ENCODE results near the gene CHD9. TPM values are rescaled to one million over a fixed set of nuclear protein-coding genes. Genes with fewer than 3 reads are reported as not detected.
"Not testable (repeated sequence)": the region's sequence is repeated elsewhere in the genome, so short reads cannot be mapped to it uniquely, and the experiment has no call there.

Gene CHD9
- total RNA-seq, 1 experiment from 2014 or later: 35.5 TPM

DNA sequence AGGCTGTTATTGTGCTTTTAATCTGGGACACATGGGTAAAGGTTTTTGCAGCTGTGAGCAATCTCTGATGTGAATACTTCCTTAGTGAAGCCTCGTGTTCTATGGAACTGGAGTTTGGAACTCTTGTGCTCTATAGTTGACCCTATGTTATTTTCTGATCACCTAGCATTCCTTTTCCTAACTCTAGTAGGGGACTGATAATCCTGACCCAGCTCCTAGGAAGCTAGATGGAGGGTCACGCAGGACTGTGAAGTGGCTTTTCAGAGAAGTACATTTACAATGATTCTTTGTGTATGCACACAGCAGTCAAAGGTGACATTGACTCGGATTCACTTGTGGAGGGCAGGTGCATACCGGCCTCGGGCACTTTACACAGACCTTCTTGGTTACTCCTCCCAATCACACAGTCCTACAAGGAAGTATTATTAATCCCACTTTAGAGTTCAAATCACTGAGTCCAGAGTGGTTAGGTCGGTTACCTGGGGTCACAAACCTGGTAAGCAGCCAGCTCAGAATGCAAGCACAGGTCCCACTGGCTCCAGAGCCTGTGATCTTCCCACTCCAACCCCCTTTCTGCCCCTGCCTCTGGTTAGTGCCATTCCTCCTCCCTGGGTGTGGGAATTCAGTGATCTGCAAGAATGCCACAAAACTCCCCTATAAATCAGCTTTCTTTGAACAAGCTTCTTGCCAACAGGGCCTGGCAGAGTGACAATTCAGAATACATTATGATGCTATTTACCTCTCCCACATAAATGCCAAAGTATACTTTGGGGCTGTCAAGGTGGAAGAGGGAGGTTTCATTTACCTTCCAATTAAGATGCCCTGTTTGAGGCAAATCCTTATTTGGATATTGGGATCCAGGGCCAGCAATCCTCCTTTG lies 9.2 kb upstream of the CHD9 start:
- DNase-seq (ENCODE audit: low spot score): no peak

DNA sequence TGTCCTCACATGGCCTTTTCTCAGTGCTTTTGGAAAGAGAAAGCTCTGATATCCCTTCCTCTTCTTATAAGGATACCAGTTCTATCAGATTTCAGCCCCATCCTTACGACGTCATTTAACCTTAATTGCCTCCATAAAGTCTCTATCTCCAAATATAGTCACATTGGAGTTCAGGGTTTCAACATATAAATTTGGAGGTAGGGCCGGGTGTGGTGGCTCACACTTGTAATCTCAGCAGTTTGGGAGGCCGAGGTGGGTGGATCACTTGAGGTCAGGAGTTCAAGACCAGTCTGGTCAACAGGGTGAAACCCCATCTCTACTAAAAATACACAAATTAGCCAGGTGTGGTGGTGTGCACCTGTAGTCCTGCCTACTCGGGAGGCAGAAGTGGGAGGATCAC lies 7.3 kb upstream of the CHD9 start:
- DNase-seq (ENCODE audit: low spot score): not testable (repeated sequence)

DNA sequence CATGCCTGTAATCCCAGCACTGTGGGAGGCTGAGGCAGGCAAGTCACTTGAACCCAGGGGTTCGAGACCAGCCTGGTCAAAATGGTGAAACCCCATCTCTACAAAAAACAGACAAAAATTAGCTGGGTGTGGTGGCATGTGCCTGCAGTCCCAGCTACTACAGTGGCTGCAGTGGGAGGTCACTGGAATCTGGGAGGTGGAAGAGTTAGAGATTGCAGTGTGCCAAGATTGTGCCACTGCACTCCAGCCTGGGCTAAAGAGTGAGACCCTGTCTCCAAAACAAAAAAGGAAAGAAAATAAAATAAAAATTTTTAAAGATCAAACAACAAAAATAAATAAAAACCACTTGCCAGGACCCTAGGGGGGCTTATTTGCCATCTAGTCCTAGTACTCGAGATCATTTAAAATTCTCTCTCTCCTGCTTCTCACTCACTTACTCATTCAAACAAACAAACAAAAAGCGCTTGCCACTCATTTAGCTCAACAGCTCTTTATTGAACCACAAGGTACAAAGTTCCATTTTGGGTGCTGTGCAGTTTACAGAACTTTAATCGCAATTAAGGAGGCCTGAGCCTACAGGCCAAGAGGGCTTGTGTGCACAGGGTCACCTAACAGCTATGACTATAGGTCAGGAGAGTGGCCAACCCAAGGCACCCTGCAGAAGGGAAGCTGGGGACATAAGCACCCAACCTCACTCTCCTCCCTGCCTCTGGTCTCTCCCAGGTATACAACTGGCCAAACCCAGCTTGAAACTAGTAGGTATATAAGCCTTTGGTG lies 6.5 kb upstream of the CHD9 start:
- DNase-seq (ENCODE audit: low spot score): no peak

DNA sequence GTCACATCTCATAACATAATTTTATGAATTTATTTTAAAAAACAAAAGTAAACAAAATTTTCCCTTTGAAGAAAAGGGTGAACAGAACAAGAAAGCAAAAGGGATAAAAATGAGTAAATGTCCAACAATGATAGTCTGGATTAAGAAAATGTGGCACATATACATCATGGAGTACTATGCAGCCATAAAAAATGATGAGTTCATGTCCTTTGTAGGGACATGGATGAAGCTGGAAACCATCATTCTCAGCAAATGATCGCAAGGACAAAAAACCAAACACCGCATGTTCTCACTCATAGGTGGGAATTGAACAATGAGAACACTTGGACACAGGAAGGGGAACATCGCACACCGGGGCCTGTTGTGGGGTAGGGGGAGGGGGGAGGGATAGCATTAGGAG lies 3.5 kb upstream of the CHD9 start:
- DNase-seq (ENCODE audit: low spot score): not testable (repeated sequence)

DNA sequence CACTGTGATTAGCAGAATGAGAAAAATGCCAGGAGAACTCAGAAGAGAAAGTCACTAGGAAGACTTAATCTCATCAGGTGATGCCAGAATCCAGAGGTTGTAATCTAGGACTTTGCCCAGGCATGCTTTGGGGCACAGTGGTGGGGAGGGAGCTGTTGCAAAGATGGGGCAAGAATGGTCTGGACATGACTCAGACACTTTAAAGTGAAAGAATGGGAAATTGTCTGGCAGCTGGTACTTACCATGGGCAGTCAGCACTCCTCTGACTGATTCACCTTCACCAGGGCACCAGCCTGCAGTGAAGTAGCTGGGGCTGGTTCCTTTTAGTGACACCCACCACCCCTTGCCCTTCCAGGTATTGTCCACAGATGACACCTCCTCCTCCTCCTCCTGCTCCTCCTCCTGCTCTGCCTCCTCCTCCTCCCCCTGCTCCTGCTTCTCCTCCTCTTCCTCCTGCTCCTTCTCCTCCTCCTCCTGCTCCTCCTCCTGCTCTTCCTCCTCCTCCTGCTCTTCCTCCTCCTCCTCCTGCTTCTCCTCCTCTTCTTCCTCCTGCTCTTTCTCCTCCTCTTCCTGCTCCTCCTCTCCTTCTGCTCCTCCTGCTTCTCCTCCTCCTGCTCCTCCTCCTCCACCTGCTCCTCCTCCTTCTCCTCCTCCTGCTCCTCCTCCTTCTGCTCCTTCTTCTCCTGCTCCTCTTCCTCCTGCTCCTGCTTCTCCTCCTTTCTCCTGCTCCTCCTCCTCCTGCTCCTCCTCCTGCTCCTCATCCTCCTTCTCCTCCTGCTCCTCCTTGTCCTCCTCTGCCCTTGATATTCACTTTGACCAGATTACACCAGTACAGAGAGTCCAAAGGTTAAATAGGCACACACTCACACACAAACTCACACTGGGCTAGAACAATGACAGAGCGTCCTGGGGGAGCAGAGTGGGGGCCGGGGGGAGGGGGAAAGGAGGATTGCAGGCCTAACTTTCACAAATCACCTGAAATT lies 2.0 kb upstream of the CHD9 start, which contains the start of gene CHD9NB:
TSS of gene CHD9NB (minus strand) at position 379 of the 983 bp plus-strand sequence. CDS start 8,739 bp downstream, outside the sequence.
- peak; percentile 95 for DNase-seq (ENCODE audit: low spot score)

DNA sequence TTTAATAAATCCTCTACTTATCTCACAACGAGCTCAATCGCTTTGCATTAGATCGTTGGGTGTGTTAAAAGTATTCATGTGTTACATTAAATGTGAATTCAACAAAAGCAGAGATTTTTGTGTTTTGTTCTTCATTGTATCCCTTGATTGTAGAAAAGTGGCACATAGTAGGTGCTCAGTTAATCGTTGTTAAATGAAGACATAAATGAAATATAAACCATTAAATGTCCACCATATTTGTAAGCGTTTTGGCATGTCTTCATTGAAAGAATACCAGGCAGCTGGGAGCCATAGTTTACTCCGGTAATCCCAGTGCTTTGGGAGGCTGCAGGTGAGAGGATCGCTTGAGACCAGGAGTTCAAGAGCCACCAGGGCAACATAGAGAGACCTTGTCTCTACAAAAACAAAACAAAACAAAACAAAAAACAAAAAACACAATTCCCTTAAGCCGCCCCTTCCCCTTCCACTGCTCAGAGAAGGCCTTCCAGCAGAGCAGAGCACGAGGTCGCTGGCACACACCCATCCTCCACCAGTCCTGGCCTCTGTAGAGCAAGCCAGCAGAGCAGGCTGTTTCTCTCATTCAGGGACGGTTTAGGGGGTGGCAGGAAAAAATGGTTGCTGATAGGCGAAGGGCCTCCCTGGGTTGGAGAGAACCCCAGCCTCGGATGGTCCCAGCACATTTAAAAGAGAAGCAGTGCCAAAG lies 673 bp upstream of the CHD9 start:
- no peak for DNase-seq (ENCODE audit: low spot score)

DNA sequence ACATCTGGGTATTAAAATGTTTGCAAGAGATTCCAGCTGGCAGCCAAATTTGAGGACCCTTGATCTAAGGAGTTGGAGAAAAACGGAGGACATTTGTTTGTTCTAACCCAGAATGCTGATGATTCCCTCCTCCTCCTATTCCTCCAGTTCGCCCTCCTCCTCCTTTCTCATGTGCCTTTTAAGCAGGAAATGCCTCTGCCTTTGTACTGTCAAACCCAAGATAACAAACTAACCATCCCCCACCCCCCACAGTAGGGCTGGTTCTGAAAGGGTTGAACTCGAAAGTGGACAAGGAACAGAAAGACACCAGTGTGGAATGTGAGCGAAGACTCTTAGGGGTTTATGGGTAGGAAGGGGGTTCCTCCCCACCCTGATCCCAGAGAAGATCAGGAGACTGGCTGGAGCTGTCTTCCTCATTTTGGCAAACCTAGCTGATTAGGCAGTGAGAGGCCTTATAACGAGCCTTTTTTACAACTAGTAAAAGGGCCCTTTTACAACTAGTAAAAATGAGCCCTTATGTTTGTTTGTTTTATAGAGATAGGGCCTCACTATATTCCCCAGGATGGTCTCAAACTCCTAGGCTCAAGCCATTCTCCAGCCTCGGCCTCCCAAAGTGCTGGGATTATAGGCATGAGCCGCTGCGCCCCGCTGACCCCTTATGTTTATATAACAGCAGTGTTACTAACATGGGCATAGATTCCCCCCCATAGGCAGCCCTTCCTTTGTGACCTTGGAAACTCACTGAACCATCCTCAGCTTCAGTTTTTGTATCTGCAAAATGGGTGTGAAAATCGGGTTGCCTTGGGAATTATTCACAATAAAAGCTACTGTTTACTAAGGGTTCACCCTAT lies 975 bp downstream of the CHD9 start:
- DNase-seq (ENCODE audit: low spot score): peak; percentile 64

DNA sequence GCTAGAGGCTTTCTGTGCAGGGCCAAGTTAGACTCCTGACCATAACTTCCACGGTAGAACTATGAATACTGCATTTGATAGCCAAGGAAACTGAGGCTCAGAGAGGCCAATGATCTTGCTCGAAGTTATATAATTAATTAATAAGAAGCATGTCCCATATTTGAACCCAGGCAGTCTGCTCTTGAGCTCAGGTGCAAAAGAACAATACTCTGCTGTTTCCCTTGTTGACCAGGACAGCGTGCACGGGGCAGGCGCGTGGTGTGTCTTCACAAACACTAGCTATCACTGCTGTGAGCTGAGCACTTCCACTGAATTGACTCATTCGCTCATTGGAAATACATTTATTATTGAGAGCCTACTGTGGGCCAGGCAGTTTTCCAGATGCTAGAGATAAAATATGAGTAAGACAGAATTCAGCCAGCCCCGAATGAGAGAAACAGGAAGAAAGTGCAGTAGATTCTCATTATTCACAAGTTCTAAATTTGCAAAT lies 1.6 kb downstream of the CHD9 start:
- no peak for DNase-seq (ENCODE audit: low spot score)

DNA sequence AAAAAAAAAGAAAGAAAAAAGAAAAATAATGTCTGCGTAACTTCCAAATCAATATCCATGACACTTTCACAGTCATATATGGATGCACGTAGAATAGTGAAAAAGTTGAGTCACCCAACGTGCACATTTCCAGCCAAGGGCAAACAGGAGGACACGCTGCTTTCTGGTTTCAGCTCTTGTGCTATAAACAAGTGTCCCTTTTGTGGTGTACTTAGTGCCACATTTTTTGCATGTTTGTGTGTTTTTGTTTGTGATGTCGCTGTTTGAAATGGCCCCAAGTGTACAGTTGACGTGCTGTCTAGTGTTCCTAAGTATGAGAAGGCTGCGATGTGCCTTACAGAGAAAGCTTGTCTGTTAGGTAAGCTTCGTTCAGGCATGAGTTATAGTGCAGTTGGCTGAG lies 2.9 kb downstream of the CHD9 start:
- DNase-seq (ENCODE audit: low spot score): no peak

DNA sequence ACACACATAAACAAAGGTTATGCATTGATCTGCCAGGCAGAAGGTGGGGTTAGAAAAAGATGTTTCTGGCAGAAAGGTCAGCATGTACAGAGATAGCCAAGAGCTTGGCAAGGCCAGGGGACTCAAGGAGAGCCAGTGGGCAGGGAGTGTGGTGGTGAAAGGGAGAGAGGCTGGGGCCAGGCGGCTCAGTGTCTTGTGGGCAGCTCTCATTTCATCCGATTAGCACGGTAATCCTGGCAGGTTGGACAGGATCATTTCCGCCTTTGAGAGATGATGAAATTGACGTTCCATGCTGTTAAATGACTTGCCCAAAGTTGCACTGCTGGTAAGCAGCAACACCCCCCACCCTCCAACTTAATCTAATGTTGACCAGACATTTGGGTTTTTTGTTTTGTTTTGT lies 3.6 kb downstream of the CHD9 start:
- no peak for DNase-seq (ENCODE audit: low spot score)

DNA sequence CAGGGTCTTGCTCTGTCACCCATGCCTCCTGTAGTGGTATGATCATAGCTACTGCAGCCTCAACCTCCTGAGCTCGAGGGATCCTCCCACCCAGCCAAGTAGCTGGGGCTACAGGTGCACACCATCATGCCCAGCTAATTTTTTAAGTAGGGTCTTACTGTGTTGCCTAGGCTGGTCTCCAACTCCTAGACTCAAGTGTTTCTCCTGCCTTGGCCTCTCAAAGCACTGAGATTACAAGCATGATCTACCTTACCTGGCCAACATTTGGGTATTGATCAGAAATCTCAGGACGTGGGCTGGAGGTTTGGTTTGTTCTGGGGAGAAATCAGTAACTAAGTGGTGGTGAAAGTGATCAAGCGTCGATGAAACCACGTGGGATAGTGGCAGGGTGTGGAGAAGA lies 4.1 kb downstream of the CHD9 start:
- no peak for DNase-seq (ENCODE audit: low spot score)

DNA sequence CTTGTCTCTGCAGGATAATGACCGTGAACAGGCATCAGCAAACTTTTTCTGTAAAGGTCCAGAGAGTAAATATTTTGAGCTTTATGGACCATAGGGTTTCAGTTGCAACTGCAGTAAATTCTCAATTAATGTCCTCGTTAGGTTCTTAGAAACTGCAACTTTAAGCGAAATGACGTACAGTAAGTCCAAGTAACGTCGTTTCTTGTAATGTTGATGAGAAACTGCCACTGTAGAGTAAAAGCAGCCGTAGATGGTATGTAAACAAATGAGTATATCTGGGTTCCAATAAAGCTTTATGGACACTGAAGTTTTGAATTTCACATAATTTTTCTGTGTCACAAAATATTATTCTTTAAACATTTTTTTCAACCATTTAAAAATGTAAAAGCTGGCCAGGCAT lies 4.9 kb downstream of the CHD9 start:
- DNase-seq (ENCODE audit: low spot score): no peak

DNA sequence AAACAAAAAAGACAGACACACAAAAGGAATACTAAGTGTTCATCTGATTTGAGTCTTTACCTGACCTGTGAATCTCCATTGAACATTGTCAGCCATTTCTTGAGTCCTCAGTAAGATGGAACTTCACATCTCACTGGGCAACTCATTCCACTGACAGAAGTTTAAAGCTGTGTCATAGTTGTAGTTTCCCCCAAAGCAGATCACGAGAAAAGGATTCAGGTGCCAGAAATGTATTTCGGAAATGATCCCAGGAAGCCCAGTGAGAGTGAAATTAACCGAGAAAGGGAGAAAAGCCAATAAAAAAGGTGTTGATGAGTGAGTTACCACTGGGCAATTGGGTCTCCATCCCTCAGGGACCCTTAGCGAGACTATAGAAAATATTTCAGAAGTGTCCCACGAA lies 6.5 kb downstream of the CHD9 start:
- no peak for DNase-seq (ENCODE audit: low spot score)

DNA sequence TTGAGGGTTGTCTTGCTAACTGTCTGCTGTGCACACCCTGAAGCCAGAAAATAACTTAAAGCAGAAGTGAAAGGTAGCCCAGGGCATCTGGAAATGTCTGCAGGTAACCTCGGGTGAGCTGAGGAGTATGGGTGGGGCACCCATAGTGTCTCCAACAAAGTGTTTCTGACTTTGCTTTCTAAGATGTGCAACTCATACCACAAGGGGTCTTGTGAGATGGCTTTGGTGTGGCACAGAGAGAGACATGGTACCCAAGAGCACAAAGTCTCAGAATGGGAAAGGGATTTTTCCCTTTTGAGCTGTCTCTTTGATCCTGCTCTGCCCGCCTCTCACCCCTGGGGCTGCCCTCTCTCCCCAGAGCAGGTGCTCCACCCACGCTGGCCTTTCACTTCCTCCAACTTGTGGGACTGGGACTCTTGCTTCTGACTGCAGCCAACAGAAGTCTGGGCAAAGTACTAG lies 6.9 kb downstream of the CHD9 start:
- no peak for DNase-seq (ENCODE audit: low spot score)

DNA sequence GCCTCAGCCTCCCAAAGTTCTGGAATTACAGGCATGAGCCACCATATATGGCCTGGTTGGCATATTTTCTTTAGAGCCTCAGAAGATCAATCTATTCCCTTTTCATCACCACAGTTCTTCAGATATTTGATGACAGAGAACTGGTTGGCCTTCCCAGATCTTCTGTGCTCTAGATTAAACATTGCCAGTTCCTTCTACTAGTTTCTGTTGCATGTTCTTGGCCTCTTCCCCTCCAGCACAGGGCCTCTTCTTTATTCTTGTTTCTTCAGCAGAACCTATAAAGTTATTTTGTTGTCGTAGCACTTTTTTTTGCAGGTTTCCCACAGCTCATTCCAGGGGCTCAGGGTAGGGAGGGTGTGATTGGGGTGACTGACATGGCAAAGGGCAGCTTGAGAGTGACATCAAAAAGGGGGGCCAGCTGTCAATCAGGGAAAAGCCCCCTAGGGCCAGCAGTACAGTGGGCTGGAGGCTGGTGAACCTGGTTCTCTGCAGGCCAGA lies 9.3 kb downstream of the CHD9 start:
- DNase-seq (ENCODE audit: low spot score): no peak

DNA sequence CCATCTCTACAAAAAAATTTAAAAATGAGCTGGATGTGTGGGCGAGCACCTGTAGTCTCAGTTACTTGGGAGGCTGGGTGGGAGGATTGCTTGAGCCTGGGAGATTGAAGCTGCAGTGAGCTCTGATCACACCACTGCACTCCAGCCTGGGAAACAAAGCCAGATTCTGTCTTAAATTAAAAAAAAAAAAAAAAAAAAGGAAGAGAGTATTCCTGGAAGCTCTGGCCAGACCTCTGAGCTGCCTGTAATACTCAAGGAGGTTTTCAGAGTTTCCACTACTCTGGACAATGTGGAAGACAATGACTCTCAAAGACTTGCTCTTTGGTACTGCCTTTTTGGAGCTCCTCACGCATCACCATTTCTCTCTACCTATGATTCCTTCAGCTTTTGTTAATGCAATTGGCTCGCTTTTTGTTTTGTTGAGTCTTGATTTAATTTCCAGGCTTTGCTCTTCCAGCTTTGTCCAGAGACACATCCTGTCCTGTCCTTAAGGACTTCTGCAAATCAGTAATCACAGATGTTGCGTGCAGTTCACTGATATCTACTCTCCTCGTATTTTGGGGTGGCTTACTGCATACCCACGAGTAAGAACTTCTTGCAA lies 10.8 kb downstream of the CHD9 start:
- no peak for DNase-seq (ENCODE audit: low spot score)

DNA sequence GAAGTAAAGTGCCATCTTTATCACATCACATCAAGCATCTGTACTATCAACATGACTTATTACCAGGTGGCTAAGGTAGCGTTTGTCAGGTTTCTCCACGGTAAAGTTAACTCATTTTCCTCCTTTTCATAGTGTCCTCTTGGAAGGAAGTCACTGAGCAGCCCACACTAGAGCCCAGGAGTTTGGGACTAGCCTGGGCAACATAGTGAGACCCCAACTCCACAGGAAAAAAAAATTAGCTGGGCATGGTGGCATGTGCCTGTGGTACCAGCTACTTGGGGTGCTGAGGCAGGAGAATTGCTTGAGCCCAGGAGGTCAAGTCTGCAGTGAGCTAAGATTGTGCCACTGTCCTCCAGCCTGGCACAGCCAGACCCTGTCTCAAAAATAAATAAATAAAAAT lies 12.9 kb downstream of the CHD9 start:
- no peak for DNase-seq (ENCODE audit: low spot score)

DNA sequence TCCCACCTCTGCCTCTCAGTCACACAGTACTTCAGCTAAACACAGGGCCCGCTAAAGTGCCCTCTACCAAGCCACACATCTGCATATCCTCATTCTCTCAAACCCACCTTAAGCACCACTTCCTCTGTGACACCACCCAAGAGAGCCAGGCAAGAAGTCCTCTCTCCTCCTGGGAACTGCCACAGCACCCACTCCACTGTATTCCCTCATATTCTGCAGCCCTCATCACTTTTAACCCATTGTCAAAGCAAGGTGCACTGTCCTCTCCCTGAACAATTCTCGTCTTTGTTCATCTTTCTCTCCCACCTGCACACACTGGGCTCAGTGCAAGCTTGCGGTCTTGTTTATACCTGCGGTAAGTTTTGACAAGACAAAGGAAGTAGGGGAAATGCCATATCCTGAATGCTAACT lies 13.6 kb downstream of the CHD9 start:
- no peak for DNase-seq (ENCODE audit: low spot score)

DNA sequence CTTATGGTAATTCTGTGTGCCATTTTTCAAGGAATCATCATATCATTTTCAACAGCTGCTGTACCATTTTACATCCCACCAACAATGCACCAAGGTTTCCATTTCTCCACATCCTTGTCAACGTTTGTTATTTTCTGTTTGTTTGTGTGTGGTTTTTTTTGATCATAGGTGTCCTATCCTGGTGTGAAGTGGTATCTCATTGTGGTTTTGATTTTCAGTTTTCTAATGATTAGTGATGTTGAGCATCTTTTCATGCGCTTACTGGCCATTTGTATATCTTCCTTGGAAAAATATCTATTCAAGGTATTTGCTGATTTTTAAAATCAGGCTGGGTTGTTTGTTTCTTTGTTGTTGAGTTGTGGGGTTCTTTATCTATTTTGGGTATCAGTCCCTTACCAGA lies 15.0 kb downstream of the CHD9 start:
- DNase-seq (ENCODE audit: low spot score): no peak

Data from A172 (cell line).